ENCODE results near the gene UMAD1. TPM values are rescaled to one million over a fixed set of nuclear protein-coding genes. Genes with fewer than 3 reads are reported as not detected.

The UMAD1 gene
- total RNA-seq, 2 donors from 2014 or later = 12.9 to 23.9 TPM

DNA sequence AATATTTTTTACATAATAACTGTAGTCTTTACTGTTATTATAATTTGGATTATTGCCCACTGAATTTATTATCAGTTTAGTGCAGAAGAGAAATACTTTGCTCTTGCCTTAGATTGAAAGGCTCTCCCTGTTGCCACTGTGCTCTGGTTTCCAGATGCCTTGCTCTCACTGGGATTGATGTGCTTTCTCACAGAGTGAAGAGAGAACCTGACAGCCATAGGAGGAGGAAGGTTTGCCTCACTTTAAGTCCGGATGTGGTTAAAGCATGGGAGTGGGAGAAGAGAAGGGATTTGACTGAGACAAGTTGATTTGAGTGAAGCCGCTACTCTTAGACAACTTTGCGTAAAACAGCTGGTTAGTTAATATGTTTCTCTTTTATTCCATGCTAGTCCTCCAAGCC lies 146.0 kb downstream of the UMAD1 start:
- no peaks in the 10 kb centered on the region for H3K36me3 ChIP-seq
- no peak for ATAC-seq (ENCODE audit: insufficient number of reproducible peaks, low FRiP score, low read depth)
- no peaks in the 10 kb centered on the region for H3K4me1 ChIP-seq (ENCODE audit: control insufficient read depth in 1 of 2, low read depth in 2 of 2)
- TF ChIP-seq, protein P1, sequence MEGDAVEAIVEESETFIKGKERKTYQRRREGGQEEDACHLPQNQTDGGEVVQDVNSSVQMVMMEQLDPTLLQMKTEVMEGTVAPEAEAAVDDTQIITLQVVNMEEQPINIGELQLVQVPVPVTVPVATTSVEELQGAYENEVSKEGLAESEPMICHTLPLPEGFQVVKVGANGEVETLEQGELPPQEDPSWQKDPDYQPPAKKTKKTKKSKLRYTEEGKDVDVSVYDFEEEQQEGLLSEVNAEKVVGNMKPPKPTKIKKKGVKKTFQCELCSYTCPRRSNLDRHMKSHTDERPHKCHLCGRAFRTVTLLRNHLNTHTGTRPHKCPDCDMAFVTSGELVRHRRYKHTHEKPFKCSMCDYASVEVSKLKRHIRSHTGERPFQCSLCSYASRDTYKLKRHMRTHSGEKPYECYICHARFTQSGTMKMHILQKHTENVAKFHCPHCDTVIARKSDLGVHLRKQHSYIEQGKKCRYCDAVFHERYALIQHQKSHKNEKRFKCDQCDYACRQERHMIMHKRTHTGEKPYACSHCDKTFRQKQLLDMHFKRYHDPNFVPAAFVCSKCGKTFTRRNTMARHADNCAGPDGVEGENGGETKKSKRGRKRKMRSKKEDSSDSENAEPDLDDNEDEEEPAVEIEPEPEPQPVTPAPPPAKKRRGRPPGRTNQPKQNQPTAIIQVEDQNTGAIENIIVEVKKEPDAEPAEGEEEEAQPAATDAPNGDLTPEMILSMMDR (IDR thresholded peaks at IDR 0.05) = no peak
- H3K27me3 ChIP-seq (replicated peaks; ENCODE audit: insufficient read depth) = no peaks in the 10 kb centered on the region
- no peak overlapping the region for H3K4me3 ChIP-seq
- DNase-seq (ENCODE audit: low spot score) = no peak
- no peaks in the 10 kb centered on the region for H3K9me3 ChIP-seq
- H3K27ac ChIP-seq = no peak overlapping the region

DNA sequence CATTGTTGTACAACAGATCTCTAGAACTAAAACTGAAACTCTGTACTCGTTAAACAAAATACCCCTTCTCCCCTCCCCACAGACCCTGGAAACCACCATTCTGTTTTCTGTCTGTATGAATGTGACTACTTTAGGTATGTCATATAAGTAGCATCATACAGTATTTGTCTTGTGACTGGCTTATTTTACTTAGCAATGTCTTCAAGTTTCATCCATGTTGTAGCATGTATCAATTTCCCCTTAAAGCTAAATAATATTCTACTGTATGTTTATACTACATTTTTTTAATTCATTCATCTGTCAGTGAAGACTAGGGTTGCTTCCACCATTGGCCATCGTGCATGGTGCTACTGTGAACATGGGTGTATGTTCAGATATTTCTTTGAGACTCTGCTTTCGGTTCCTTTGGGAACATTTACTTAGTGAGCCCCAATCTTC lies 149.0 kb downstream of the UMAD1 start:
- no peaks in the 10 kb centered on the region for H3K27me3 ChIP-seq (replicated peaks; ENCODE audit: insufficient read depth)
- H3K9me3 ChIP-seq = no peaks in the 10 kb centered on the region
- no peak for ATAC-seq (ENCODE audit: insufficient number of reproducible peaks, low FRiP score, low read depth)
- H3K4me1 ChIP-seq (ENCODE audit: control insufficient read depth in 1 of 2, low read depth in 2 of 2) = no peaks in the 10 kb centered on the region
- no peaks in the 10 kb centered on the region for H3K36me3 ChIP-seq
- no peak for DNase-seq (ENCODE audit: low spot score)
- no peak overlapping the region for H3K4me3 ChIP-seq
- TF ChIP-seq, protein P1 (IDR thresholded peaks at IDR 0.05) = no peak
- H3K27ac ChIP-seq = no peak overlapping the region

DNA sequence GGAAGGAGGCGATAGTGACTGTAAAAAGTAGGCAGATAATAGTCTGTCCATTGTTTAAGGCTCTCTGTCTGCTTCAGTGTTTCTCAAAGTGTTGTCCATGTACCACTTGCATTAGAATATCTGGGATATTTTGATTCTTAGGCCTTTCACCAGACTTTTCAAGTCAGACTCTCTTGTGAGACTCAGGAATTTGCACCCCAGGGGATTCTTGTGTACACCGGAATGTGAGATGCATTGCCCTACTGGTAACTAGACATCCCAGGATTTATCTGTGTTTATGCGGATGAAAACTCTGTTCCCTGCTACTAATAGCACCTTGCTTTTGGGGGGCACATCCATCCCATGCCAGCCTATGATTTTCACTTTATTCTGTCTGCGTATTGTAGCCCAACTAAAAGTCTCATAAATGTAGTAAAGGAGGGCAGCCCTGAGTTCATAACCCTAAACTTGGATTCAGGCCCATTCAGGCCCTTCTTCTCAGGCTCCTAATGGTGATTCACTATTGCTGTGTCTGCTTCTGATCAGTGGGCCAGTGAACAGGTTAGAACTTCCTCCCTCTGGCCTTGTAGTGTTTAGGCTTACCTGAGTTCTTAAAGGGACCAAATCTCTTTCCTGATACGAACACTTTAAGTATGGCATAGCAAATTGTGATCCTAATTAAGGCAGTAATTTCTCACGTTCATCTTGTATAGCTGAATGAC lies 149.6 kb downstream of the UMAD1 start:
- TF ChIP-seq, protein P1 (IDR thresholded peaks at IDR 0.05) = no peak
- no peak overlapping the region for H3K27ac ChIP-seq
- DNase-seq (ENCODE audit: low spot score) = no peak

DNA sequence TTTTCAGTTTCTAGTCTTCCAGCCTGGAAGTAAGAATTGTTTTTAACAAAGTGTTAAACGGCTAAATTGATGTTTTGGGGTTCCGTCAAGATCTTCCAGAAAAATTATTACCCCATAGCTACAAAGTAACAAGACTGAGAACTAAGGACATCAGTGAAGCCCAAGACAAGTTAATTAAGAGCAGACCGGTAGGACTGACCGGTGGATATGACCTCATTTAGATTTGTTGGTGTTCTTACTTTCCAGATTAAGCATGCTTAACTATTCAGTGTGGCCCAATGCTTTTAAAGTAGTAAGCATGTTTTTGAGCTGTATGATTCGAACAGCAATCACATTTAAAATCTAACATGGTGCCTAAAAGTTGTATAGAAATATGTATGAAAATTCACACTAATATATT lies 151.0 kb downstream of the UMAD1 start:
- DNase-seq (ENCODE audit: low spot score) (no peak), ATAC-seq (ENCODE audit: insufficient number of reproducible peaks, low FRiP score, low read depth) (no peak)
- Histone ChIP-seq H3K9me3 (no peaks in the 10 kb centered on the region), H3K27me3 (replicated peaks; ENCODE audit: insufficient read depth) (no peaks in the 10 kb centered on the region), H3K4me1 (ENCODE audit: control insufficient read depth in 1 of 2, low read depth in 2 of 2) (no peaks in the 10 kb centered on the region), H3K27ac (no peak overlapping the region), H3K36me3 (no peaks in the 10 kb centered on the region), H3K4me3 (no peak overlapping the region)
- TF ChIP-seq, protein P1 (IDR thresholded peaks at IDR 0.05) = no peak

More for the DNA sequence above, 149.6 kb downstream of the UMAD1 start:
- no peak for ATAC-seq (ENCODE audit: insufficient number of reproducible peaks, low FRiP score, low read depth)
- no peaks in the 10 kb centered on the region for H3K9me3 ChIP-seq
- no peaks in the 10 kb centered on the region for H3K36me3 ChIP-seq
- H3K4me3 ChIP-seq = no peak overlapping the region
- H3K4me1 ChIP-seq (ENCODE audit: control insufficient read depth in 1 of 2, low read depth in 2 of 2) = no peaks in the 10 kb centered on the region
- H3K27me3 ChIP-seq (replicated peaks; ENCODE audit: insufficient read depth) = no peaks in the 10 kb centered on the region

DNA sequence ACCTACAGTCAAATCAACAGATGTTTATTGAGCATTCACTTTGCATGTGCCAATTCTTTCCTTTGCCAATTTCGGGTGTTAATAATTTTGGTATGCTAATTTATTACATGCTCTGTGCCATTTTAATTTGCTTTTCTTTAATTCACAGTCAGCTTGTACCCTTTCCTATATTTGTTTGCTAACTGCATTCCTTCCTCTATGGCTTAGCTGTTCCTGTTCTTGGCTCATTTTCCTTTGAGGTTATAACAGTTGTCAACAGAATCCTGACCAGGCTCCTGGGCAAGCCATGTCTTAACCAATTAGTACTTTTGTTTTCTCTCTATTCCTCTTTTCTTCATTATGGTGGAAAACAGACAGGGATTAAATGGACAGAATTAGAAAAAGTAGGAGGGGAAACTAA lies 151.5 kb downstream of the UMAD1 start:
- no peaks in the 10 kb centered on the region for H3K9me3 ChIP-seq
- ATAC-seq (ENCODE audit: insufficient number of reproducible peaks, low FRiP score, low read depth) = no peak
- H3K36me3 ChIP-seq = no peaks in the 10 kb centered on the region
- H3K4me3 ChIP-seq = no peak overlapping the region
- DNase-seq (ENCODE audit: low spot score) = no peak
- H3K4me1 ChIP-seq (ENCODE audit: control insufficient read depth in 1 of 2, low read depth in 2 of 2) = no peaks in the 10 kb centered on the region
- no peaks in the 10 kb centered on the region for H3K27me3 ChIP-seq (replicated peaks; ENCODE audit: insufficient read depth)
- TF ChIP-seq, protein P1 (IDR thresholded peaks at IDR 0.05) = no peak
- no peak overlapping the region for H3K27ac ChIP-seq
